K562 (cell line): ENCODE data around the gene VPS13D. TPM values are rescaled to one million over a fixed set of nuclear protein-coding genes. Genes with fewer than 3 reads are reported as not detected.

ENCODE experiments used
- CREM ChIP-seq: IDR thresholded peaks from 2 replicates; pipeline ENCODE4 v1.6.1; 2014; ENCODE audit warnings: antibody characterized with exemption, low read depth
- CTCFL ChIP-seq: IDR thresholded peaks from 2 replicates; pipeline ENCODE4 v1.6.1; 2011; ENCODE audit warnings: borderline replicate concordance, low read depth, mild to moderate bottlenecking, moderate library complexity, low read length; ENCODE audit not compliant: insufficient read depth, poor library complexity, severe bottlenecking
- EGR1 ChIP-seq: fragments of 450-650 bp; conservative IDR thresholded peaks from 2 replicates; pipeline ENCODE4 v1.6.1; 2017; ENCODE audit warnings: mild to moderate bottlenecking
- HDAC8 ChIP-seq: fragments of 450-650 bp; IDR thresholded peaks from 2 replicates; pipeline ENCODE4 v1.6.1; 2016; ENCODE audit warnings: mild to moderate bottlenecking, missing genetic modification characterization, moderate library complexity, missing compliant biosample characterization
- JUND ChIP-seq, 2 experiments: IDR thresholded peaks; 2 replicates in 1 of 2; 3 replicates in 1 of 2; pipeline ENCODE4 v1.6.1; 2011; ENCODE audit warnings: borderline replicate concordance in 2 of 2, low read depth in 2 of 2, low read length in 2 of 2, improper control_type of control experiment in 1 of 2, missing biosample characterization in 1 of 2, missing genetic modification characterization in 1 of 2, missing genetic modification reagents in 1 of 2
- MBD1 ChIP-seq: fragments of 250-450 bp; sonication (Bioruptor Pico); IDR thresholded peaks from 2 replicates; pipeline ENCODE4 v1.8.0; 2022; ENCODE audit warnings: inconsistent platforms
- NCOR1 ChIP-seq: fragments of 450-650 bp; IDR thresholded peaks from 2 replicates; pipeline ENCODE4 v1.6.1; 2016; ENCODE audit warnings: mild to moderate bottlenecking, moderate library complexity
- NUFIP1 ChIP-seq: fragments of 450-650 bp; IDR thresholded peaks from 2 replicates; pipeline ENCODE4 v1.6.1; 2018; ENCODE audit not compliant: partially characterized antibody
- POLR2AphosphoS5 ChIP-seq: IDR thresholded peaks from 2 replicates; pipeline ENCODE4 v1.6.1; 2011; ENCODE audit warnings: mild to moderate bottlenecking, low read depth, low read length, moderate library complexity; ENCODE audit not compliant: control insufficient read depth, insufficient read depth
- POLR2G ChIP-seq: fragments of 200-400 bp; formaldehyde crosslinking; IDR thresholded peaks from 2 replicates; pipeline ENCODE4 v1.6.1; 2017; ENCODE audit warnings: low read depth, mild to moderate bottlenecking, antibody characterized with exemption, low read length, moderate library complexity
- RCOR1 ChIP-seq, 2 experiments: IDR thresholded peaks; 2 replicates each; pipeline ENCODE4 v1.6.1; 2012; ENCODE audit warnings: low read depth in 2 of 2, low read length in 2 of 2, borderline replicate concordance in 1 of 2, improper control_type of control experiment in 1 of 2
- RUNX1 ChIP-seq: sonication (generic); IDR thresholded peaks from 2 replicates; pipeline ENCODE4 v1.6.1; 2016; ENCODE audit warnings: antibody characterized with exemption, low read depth
- SMAD4 ChIP-seq: fragments of 250-450 bp; sonication (Bioruptor Pico); conservative IDR thresholded peaks from 2 replicates; pipeline ENCODE4 v1.8.0; 2021; ENCODE audit warnings: inconsistent platforms, mild to moderate bottlenecking, moderate library complexity
- SMARCA5 ChIP-seq: fragments of 450-650 bp; IDR thresholded peaks from 2 replicates; pipeline ENCODE4 v1.6.1; 2016
- SP1 ChIP-seq: sonication (generic); formaldehyde crosslinking; IDR thresholded peaks from 2 replicates; pipeline ENCODE4 v1.8.1; 2022; ENCODE audit warnings: mild to moderate bottlenecking, missing genetic modification reagents
- polyA plus RNA-seq, 8 experiments: library from polyadenylated mRNA; depleted of rRNA in 4 of 8; stranded (reverse) in 5 of 8; unstranded in 3 of 8; fragments of >200 nt; fragmentation: Nextera tagmentation in 2 of 8; fragmentation: Illumina TruSeq in 1 of 8; extraction: Ambion mirVana in 2 of 8; extraction: Trizol in 1 of 8; gene quantifications; 2 replicates each; pipeline versions ENCODE4 v1.2.1 to v1.2.3, GENCODE V29; 2011 to 2014; ENCODE audit warnings: inconsistent platforms in 1 of 8, missing spikeins in 1 of 8
- total RNA-seq, 7 experiments: library from RNA; depleted of rRNA in 6 of 7; stranded (reverse); fragments of >200 nt in 6 of 7; fragmentation: Illumina TruSeq in 2 of 7; extraction: Trizol in 2 of 7; gene quantifications; 2 replicates each; pipeline versions ENCODE4 v1.2.1 to v1.2.3, GENCODE V29; 2011 to 2021; ENCODE audit warnings: low replicate concordance in 1 of 7

VPS13D gene
- total and polyA plus RNA-seq, 9 of the 15 experiments (the other 6 are each of a cell fraction or from before 2014, with no cell fraction given), result 6.1 to 51.5 (median 38.5) TPM

GRCh38 chr1:12203216-12204007 is 26.4 kb upstream of the VPS13D start (continued):
- peak; percentile 62 for TF ChIP-seq SMAD4 (CRISPR knock-in tag)
- no peak; the same call in 1 of the 2 replicates for TF ChIP-seq SP1
- peak; percentile 11; the same call in 1 of the 2 replicates for TF ChIP-seq JUND (IDR thresholded peaks at IDR 0.05; ENCODE audit: borderline replicate concordance, low read depth, low read length)
- peak; percentile 39; the same call in 1 of the 3 replicates for TF ChIP-seq JUND (tag; IDR thresholded peaks at IDR 0.05; ENCODE audit: borderline replicate concordance, low read depth, low read length)
- peak; percentile 59 for TF ChIP-seq NCOR1
- TF ChIP-seq CTCFL, result no peak
- no peak for TF ChIP-seq HDAC8 (tag)
- TF ChIP-seq EGR1, result peak; percentile 73
- TF ChIP-seq NUFIP1, result peak; percentile 32
- TF ChIP-seq POLR2AphosphoS5, result peak; percentile 40; the same call in 1 of the 2 replicates
- no peak for TF ChIP-seq MBD1 (CRISPR knock-in tag)
- 0 out of 2 replicates have a peak, but pooled peaks have one; percentile 9 for TF ChIP-seq POLR2G
- TF ChIP-seq RUNX1, result 0 out of 2 replicates have a peak, but pooled peaks have one; percentile 51
- TF ChIP-seq RCOR1 (IDR thresholded peaks at IDR 0.05; ENCODE audit: borderline replicate concordance in 1 of 2, low read depth in 2 of 2, low read length in 2 of 2), result peak in 1 of 2 experiments; percentile 57; a peak in 1 of 4 replicates
- TF ChIP-seq CREM, result peak; percentile 21; the same call in 1 of the 2 replicates
- peak; percentile 60; the same call in 1 of the 2 replicates for TF ChIP-seq SMARCA5
